HL-60 (cell line): ENCODE measurements around the gene PLSCR4.

ENCODE experiments used
- DNase-seq, 2 experiments: peaks; one replicate each; pipeline ENCODE4 v3.0.0-alpha.2; 2010 to 2020; ENCODE audit warnings: low read depth in 1 of 2, low spot score in 1 of 2
- H3K27ac ChIP-seq: fragments of 250-450 bp; sonication (Bioruptor Pico); replicated peaks from 2 replicates; pipeline ENCODE4 v1.5.1; 2020; ENCODE audit warnings: mild to moderate bottlenecking, moderate library complexity
- H3K27me3 ChIP-seq: fragments of 250-450 bp; sonication (Bioruptor Pico); 2 replicates; pipeline ENCODE4 v1.5.1; 2021; ENCODE audit warnings: mild to moderate bottlenecking, moderate library complexity; ENCODE audit not compliant: insufficient read depth, poor library complexity, severe bottlenecking
- H3K4me3 ChIP-seq: replicated peaks from 2 replicates; pipeline ENCODE4 v1.5.1; 2011; ENCODE audit warnings: mild to moderate bottlenecking, control low read depth, low read length; ENCODE audit not compliant: insufficient read depth
- GABPA ChIP-seq: IDR thresholded peaks from 2 replicates; pipeline ENCODE4 v1.6.1; 2012; ENCODE audit warnings: low read depth
- POLR2AphosphoS5 ChIP-seq: IDR thresholded peaks from 2 replicates; pipeline ENCODE4 v1.6.1; 2012; ENCODE audit warnings: low read depth
- REST ChIP-seq: IDR thresholded peaks from 2 replicates; pipeline ENCODE4 v1.6.1; 2012; ENCODE audit warnings: low read depth; ENCODE audit not compliant: insufficient replicate concordance
- SPI1 ChIP-seq: IDR thresholded peaks from 2 replicates; pipeline ENCODE4 v1.6.1; 2012; ENCODE audit warnings: low read depth, mild to moderate bottlenecking, borderline replicate concordance
- TF ChIP-seq, protein P1 (sequence below): IDR thresholded peaks from one replicate; pipeline ENCODE4 v1.5.1; 2011; ENCODE audit warnings: low read length, control low read depth, inconsistent platforms; ENCODE audit not compliant: insufficient read depth

PLSCR4 gene

GRCh38 chr3:146180376-146180775, 70.5 kb downstream of the PLSCR4 start:
- no peaks in the 10 kb centered on the region for H3K27me3 ChIP-seq
- DNase-seq = no peak
- no peak for TF ChIP-seq POLR2AphosphoS5
- no peak for TF ChIP-seq REST
- TF ChIP-seq SPI1 = no peak
- TF ChIP-seq, protein P1, sequence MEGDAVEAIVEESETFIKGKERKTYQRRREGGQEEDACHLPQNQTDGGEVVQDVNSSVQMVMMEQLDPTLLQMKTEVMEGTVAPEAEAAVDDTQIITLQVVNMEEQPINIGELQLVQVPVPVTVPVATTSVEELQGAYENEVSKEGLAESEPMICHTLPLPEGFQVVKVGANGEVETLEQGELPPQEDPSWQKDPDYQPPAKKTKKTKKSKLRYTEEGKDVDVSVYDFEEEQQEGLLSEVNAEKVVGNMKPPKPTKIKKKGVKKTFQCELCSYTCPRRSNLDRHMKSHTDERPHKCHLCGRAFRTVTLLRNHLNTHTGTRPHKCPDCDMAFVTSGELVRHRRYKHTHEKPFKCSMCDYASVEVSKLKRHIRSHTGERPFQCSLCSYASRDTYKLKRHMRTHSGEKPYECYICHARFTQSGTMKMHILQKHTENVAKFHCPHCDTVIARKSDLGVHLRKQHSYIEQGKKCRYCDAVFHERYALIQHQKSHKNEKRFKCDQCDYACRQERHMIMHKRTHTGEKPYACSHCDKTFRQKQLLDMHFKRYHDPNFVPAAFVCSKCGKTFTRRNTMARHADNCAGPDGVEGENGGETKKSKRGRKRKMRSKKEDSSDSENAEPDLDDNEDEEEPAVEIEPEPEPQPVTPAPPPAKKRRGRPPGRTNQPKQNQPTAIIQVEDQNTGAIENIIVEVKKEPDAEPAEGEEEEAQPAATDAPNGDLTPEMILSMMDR = no peak
- TF ChIP-seq GABPA = no peak
- H3K4me3 ChIP-seq = no peak overlapping the region
- no peak overlapping the region for H3K27ac ChIP-seq

DNA sequence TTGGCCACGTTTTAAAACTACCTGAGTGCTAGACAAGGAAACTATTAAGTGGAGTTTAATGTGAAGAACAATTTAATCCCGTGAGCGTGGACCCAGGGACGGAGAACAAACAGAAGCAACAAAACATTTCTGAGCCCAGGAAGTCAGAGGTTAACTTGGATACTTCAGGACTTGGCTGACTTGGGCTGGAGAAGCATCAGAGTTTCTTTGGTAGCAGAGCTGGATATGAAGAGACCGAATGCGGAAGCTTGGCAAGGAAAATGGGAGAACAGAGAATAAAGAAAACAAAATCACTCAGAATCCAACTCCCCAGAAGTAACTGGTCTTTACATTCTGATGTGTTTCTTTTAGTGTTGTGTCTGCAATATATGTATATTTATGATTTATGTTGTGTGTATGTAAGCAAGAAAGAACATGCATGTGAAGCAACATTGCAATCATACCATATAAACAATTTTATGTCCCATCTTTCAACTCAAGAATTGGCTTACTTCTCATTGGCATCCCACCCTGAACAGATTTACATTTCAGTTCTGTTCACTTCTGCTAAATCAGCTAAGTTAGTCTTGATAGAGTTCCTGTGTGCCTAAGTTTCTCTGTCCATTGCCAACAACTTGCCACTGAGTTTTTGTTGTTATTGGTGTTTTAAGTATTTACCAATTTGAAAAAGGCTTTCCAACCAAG, 72.8 kb downstream of the PLSCR4 start:
- H3K4me3 ChIP-seq = no peak overlapping the region
- H3K27ac ChIP-seq = no peak overlapping the region
- TF ChIP-seq REST (no peak), SPI1 (no peak), GABPA (no peak), POLR2AphosphoS5 (no peak)
- TF ChIP-seq, protein P1 = no peak
- DNase-seq = no peak
- H3K27me3 ChIP-seq = no peaks in the 10 kb centered on the region

- no peak for TF ChIP-seq SPI1
- no peak for TF ChIP-seq REST
- TF ChIP-seq POLR2AphosphoS5 = no peak
- TF ChIP-seq, protein P1 = no peak
- no peak for TF ChIP-seq GABPA
- no peak overlapping the region for H3K27ac ChIP-seq
- no peak for DNase-seq
- H3K4me3 ChIP-seq = no peak overlapping the region
- H3K27me3 ChIP-seq = no peaks in the 10 kb centered on the region
These were observed 73.4 kb downstream of the PLSCR4 start for GRCh38 chr3:146177519-146177918.
